Activated T-helper 1 cell treated with anti-CD3 and anti-CD28 coated beads, Interleukin-2, amount 50 U/mL, for 16 hours (primary cell): ENCODE data around the gene RECK.
"Not testable (repeated sequence)": the region's sequence is repeated elsewhere in the genome, so short reads cannot be mapped to it uniquely, and the experiment has no call there.

Experiments used
- DNase-seq, 2 donors: peaks; one replicate each; pipeline ENCODE4 v3.0.0-alpha.2; 2020; ENCODE audit warnings: low read depth in 1 of 2, low spot score in 1 of 2

The RECK gene

GRCh38 chr9:36152741-36153438 is 116.2 kb downstream of the RECK start:
- no peak for DNase-seq

- no peak for DNase-seq
Measured at GRCh38 chr9:36153746-36154145, 117.0 kb downstream of the RECK start.

- DNase-seq, result no peak
Measured at GRCh38 chr9:36154331-36154952, 117.7 kb downstream of the RECK start.

GRCh38 chr9:36156116-36156515 is 119.4 kb downstream of the RECK start:
- no peak for DNase-seq

- no peak for DNase-seq
Measured at GRCh38 chr9:36158122-36158521, 121.4 kb downstream of the RECK start.

GRCh38 chr9:36158917-36159316 is 122.2 kb downstream of the RECK start:
- DNase-seq, result no peak

GRCh38 chr9:36159509-36159908 is 122.8 kb downstream of the RECK start:
- not testable (repeated sequence) for DNase-seq

GRCh38 chr9:36160126-36160525 is 123.4 kb downstream of the RECK start:
- DNase-seq, result not testable (repeated sequence)

- no peak for DNase-seq
Measured at GRCh38 chr9:36161187-36161586, 124.5 kb downstream of the RECK start.

GRCh38 chr9:36162211-36162738 is 125.6 kb downstream of the RECK start:
- DNase-seq, result no peak

GRCh38 chr9:36163049-36163785 is 126.5 kb downstream of the RECK start:
- DNase-seq, result no peak

GRCh38 chr9:36163786-36164170 is 127.1 kb downstream of the RECK start:
- DNase-seq, result no peak

GRCh38 chr9:36164372-36164771 is 127.7 kb downstream of the RECK start:
- no peak for DNase-seq

- DNase-seq, result no peak
Measured at GRCh38 chr9:36164989-36165388, 128.3 kb downstream of the RECK start.

GRCh38 chr9:36165826-36166167 is 129.1 kb downstream of the RECK start:
- no peak for DNase-seq

- peak; percentile 66 to 74 for DNase-seq
Measured at GRCh38 chr9:36166168-36166927, 129.6 kb downstream of the RECK start.

GRCh38 chr9:36169166-36169565 is 132.5 kb downstream of the RECK start, which contains the start of gene CCIN:
Gene CCIN (plus strand): TSS chr9:36169388. CDS start chr9:36169503, 115 bp downstream.
- no peak for DNase-seq

- DNase-seq, result no peak
Measured at GRCh38 chr9:36169708-36170107, 133.0 kb downstream of the RECK start.

GRCh38 chr9:36170531-36170930 is 133.8 kb downstream of the RECK start:
- no peak for DNase-seq

- no peak for DNase-seq
Measured at GRCh38 chr9:36173861-36174260, 137.1 kb downstream of the RECK start.
